Nephron (organoid): ENCODE data around the gene WFDC8.

Experiments
- H3K27ac Mint-ChIP-seq, 3 experiments: 2 replicates each; pipeline ENCODE4 v1.8.0; 2020; ENCODE audit warnings: mixed read lengths in 3 of 3, mild to moderate bottlenecking in 2 of 3, moderate library complexity in 1 of 3
- H3K27me3 Mint-ChIP-seq: 2 replicates; pipeline ENCODE4 v1.8.0; 2021; ENCODE audit warnings: low read depth, mild to moderate bottlenecking, moderate library complexity, mixed read lengths
- H3K36me3 Mint-ChIP-seq: 2 replicates; pipeline ENCODE4 v1.8.0; 2020; ENCODE audit warnings: low read depth, mixed read lengths
- H3K4me1 Mint-ChIP-seq: 2 replicates; pipeline ENCODE4 v1.8.0; 2020; ENCODE audit warnings: mixed read lengths
- H3K4me3 Mint-ChIP-seq, 3 experiments: 2 replicates each; pipeline ENCODE4 v1.8.0; 2020; ENCODE audit warnings: mild to moderate bottlenecking in 3 of 3, mixed read lengths in 3 of 3, moderate library complexity in 2 of 3
- H3K9me3 Mint-ChIP-seq: 2 replicates; pipeline ENCODE4 v1.8.0; 2020; ENCODE audit warnings: mixed read lengths
- TF ChIP-seq, protein P1 (sequence below), 3 experiments: fragments of 200-600 bp; sonication (generic); IDR thresholded peaks; one replicate each; pipeline ENCODE4 v1.5.0; 2021; ENCODE audit warnings: antibody characterized with exemption in 3 of 3; ENCODE audit not compliant: unreplicated experiment in 3 of 3

WFDC8 gene

DNA sequence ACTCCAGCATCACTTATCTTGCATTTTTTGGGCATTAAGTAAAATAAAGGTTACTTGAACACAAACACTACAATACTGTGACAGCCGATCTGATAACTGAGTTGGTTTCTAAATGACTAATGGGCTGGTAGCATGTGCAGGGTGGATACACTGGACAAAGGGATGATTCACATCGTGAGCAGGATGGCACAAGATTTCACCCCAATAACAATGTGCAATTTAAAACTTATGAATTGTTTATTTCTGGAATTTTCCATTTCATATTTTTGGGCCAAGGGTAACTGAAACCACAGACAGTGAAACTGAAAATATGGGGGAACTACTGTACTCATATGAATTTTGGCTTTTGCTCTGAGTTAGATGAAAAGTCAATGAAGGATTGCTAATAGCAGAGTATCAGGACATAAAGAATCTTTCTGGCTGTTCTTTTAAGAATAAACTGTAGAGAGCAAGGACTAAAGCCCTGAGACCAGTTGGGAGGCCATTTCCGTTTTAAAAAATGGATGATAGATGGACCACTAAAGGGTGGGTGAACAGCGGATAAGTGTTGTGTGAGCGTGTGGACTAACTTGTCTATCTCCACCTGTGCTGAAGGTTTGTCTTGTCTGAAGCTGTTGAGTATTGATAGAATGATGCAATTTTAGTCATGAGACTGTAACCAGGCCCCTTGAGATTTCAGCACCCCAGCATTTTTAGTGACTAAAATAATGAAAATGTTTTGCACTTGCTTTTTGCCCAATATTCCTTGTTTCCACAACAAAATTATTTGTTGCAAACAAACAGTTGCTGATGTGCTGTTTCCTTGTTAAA lies 71.9 kb downstream of the WFDC8 start:
- TF ChIP-seq, protein P1, sequence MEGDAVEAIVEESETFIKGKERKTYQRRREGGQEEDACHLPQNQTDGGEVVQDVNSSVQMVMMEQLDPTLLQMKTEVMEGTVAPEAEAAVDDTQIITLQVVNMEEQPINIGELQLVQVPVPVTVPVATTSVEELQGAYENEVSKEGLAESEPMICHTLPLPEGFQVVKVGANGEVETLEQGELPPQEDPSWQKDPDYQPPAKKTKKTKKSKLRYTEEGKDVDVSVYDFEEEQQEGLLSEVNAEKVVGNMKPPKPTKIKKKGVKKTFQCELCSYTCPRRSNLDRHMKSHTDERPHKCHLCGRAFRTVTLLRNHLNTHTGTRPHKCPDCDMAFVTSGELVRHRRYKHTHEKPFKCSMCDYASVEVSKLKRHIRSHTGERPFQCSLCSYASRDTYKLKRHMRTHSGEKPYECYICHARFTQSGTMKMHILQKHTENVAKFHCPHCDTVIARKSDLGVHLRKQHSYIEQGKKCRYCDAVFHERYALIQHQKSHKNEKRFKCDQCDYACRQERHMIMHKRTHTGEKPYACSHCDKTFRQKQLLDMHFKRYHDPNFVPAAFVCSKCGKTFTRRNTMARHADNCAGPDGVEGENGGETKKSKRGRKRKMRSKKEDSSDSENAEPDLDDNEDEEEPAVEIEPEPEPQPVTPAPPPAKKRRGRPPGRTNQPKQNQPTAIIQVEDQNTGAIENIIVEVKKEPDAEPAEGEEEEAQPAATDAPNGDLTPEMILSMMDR (IDR thresholded peaks at IDR 0.05; ENCODE audit: unreplicated experiment in 3 of 3), result no peak

DNA sequence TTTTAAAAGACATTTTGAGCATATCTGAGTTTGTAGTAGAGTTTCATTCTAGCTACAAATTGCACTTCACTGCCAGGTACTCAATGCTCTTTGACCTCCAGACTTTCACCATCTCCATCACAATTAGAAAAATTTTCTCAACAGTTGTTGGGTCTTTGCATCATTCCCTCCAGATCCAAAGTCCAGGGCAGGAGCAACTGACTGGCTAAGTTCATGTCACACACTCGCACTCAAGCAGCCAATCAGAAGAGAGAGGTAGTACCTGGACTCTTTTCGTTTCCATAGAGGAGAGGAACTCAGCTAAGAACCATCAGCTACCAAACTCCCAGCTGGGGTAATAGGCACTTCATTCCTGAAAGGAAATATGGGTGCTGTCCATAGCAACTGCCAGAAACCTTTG lies 72.7 kb downstream of the WFDC8 start:
- Mint-ChIP-seq H3K36me3 (no peaks in the 10 kb centered on the region), H3K27ac (no peak overlapping the region), H3K27me3 (peaks cover 8% of the 10 kb centered on the region)

More for the DNA sequence above, 71.9 kb downstream of the WFDC8 start:
- no peaks in the 10 kb centered on the region for H3K9me3 Mint-ChIP-seq
- no peaks in the 10 kb centered on the region for H3K4me1 Mint-ChIP-seq
- peaks cover 5% of the 10 kb centered on the region for H3K27me3 Mint-ChIP-seq
- no peak overlapping the region for H3K4me3 Mint-ChIP-seq
- H3K27ac Mint-ChIP-seq, result no peak overlapping the region
- H3K36me3 Mint-ChIP-seq, result no peaks in the 10 kb centered on the region

DNA sequence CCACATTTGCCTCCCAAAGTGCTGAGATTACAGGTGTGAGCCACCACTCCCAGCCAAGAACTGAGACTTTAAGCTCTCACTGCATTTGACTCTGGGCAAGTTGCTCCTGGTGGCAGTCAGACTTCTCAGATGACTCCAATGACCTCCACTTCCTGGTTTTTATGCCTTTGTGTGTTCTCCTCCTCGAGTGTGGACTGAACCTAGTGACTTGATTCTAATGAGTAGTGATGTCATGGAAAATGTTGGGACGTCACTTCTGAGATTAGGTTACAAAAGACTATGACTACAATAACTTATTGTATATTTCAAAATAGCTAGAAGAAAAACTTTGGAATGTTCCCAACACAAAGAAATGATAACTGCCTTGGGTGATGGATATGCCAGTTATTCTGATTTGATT lies 75.7 kb downstream of the WFDC8 start:
- Mint-ChIP-seq H3K9me3 (no peaks in the 10 kb centered on the region), H3K27me3 (peaks cover 19% of the 10 kb centered on the region)

More for the DNA sequence above, 72.7 kb downstream of the WFDC8 start:
- TF ChIP-seq, protein P1 (IDR thresholded peaks at IDR 0.05; ENCODE audit: unreplicated experiment in 3 of 3), result no peak
- Mint-ChIP-seq H3K4me1 (no peaks in the 10 kb centered on the region), H3K9me3 (no peaks in the 10 kb centered on the region), H3K4me3 (no peak overlapping the region)

DNA sequence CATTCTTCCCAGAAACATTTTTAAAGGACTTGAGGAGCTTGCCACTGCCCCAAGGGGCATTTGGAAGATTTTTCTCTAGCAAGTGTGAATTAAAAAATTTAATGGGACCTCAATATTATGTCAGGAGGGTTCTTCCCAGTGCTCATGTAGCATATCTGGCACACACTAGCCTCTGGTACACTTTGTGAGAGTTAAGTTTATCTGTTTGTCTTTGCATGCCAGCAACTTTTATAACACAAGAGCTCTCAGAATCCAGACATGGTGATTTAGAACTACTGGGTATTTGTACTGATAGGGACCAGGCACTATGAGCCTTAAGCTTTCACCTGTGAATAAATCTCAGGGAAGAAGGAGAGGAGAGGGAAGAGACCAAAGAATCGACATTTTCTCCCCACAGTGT lies 76.5 kb downstream of the WFDC8 start:
- Mint-ChIP-seq H3K27me3 (peaks cover 19% of the 10 kb centered on the region), H3K9me3 (no peaks in the 10 kb centered on the region), H3K27ac (no peak overlapping the region), H3K4me1 (no peaks in the 10 kb centered on the region), H3K4me3 (no peak overlapping the region), H3K36me3 (no peaks in the 10 kb centered on the region)
- TF ChIP-seq, protein P1 (IDR thresholded peaks at IDR 0.05; ENCODE audit: unreplicated experiment in 3 of 3), result no peak

More for the DNA sequence above, 75.7 kb downstream of the WFDC8 start:
- no peak overlapping the region for H3K4me3 Mint-ChIP-seq
- no peaks in the 10 kb centered on the region for H3K4me1 Mint-ChIP-seq
- H3K36me3 Mint-ChIP-seq, result no peaks in the 10 kb centered on the region
- TF ChIP-seq, protein P1 (IDR thresholded peaks at IDR 0.05; ENCODE audit: unreplicated experiment in 3 of 3), result no peak
- no peak overlapping the region for H3K27ac Mint-ChIP-seq
